ENCODE data around the gene KCNAB1.

The KCNAB1 gene

DNA sequence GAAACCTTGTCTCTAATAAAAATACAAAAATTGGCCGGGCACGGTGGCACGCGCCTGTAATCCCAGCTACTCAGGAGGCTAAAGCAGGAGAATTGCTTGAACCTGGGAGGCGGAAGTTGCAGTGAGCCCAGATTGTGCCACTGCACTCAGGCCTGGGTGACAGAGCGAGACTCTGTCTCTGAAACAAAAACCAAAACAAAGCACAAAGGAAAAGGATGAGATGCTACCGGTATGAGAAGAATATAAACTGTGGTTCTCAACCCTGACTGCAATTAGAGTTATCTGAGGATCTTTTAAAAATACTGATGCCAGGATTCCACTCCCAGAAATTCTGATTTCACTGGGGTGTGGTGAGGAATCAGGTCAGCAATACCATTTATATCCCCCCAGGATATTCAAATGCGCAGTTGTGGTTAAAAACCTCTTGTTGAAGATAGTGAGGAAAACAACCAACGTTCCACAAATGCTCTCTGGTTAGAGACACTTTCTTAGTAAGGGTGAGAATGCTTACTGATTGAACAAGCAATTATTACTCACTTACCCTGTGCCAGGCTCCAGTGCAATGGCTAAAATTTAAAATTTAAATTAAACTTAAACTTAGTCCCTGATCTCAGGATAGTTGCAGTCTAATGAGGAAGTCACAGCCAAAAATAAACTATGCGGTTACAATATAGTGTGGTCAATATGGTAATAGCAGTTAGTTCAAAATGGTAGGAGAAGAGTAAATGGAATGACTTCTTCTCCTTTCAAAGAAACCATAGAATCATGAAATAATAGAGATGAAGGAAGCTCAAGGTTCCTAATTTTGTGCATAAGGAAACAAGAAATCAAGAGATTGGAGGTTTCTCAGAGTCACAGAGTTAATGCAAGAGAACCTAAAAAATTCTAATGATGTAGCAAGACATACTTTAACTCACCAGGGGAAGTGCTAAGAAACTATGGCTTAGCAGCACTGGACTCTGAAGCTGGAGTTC lies 325.0 kb downstream of the KCNAB1 start:
- Histone ChIP-seq H3K36me3 (ENCODE audit: control insufficient read depth in 5 of 5, insufficient read depth in 5 of 5, low read length in 5 of 5) (no peaks in the 10 kb centered on the region), H3K9me3 (ENCODE audit: control insufficient read depth in 5 of 5, low read length in 5 of 5) (no peaks in the 10 kb centered on the region), H3K27ac (ENCODE audit: low read depth, low read length) (no peak overlapping the region), H3K27me3 (ENCODE audit: control insufficient read depth in 5 of 5, insufficient read depth in 4 of 5, low read length in 5 of 5) (no peaks in the 10 kb centered on the region), H3K4me1 (ENCODE audit: control insufficient read depth in 5 of 5, insufficient read depth in 5 of 5, low read length in 5 of 5) (no peaks in the 10 kb centered on the region), H3K4me3 (ENCODE audit: low read depth in 1 of 5, low read length in 5 of 5) (no peak overlapping the region), H3K9ac (ENCODE audit: low read length in 5 of 5) (no peak overlapping the region)

DNA sequence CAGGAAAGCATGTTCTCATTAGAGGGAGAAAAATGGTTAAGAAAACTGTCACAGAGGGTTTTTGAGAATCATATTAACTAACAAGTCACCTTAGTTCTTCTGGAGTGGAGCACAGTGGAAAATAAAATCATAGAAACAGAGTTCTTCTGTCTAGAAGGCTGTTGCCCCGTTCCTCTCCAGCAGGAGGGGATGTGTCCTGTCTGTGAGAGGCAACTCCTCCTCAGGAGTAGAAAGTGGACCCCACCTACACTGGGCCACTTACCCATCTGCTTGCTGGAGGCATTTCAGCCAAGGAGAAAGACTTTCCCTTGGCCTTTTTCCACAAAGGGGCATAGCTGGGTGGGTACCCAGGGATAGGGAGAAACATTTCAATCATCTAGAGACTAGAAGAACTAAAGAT lies 327.9 kb downstream of the KCNAB1 start:
- Histone ChIP-seq H3K4me1 (ENCODE audit: control insufficient read depth in 5 of 5, insufficient read depth in 5 of 5, low read length in 5 of 5) (no peaks in the 10 kb centered on the region), H3K9me3 (ENCODE audit: control insufficient read depth in 5 of 5, low read length in 5 of 5) (no peaks in the 10 kb centered on the region), H3K9ac (ENCODE audit: low read length in 5 of 5) (no peak overlapping the region), H3K4me3 (ENCODE audit: low read depth in 1 of 5, low read length in 5 of 5) (no peak overlapping the region), H3K27ac (ENCODE audit: low read depth, low read length) (no peak overlapping the region), H3K27me3 (ENCODE audit: control insufficient read depth in 5 of 5, insufficient read depth in 4 of 5, low read length in 5 of 5) (no peaks in the 10 kb centered on the region), H3K36me3 (ENCODE audit: control insufficient read depth in 5 of 5, insufficient read depth in 5 of 5, low read length in 5 of 5) (no peaks in the 10 kb centered on the region)

DNA sequence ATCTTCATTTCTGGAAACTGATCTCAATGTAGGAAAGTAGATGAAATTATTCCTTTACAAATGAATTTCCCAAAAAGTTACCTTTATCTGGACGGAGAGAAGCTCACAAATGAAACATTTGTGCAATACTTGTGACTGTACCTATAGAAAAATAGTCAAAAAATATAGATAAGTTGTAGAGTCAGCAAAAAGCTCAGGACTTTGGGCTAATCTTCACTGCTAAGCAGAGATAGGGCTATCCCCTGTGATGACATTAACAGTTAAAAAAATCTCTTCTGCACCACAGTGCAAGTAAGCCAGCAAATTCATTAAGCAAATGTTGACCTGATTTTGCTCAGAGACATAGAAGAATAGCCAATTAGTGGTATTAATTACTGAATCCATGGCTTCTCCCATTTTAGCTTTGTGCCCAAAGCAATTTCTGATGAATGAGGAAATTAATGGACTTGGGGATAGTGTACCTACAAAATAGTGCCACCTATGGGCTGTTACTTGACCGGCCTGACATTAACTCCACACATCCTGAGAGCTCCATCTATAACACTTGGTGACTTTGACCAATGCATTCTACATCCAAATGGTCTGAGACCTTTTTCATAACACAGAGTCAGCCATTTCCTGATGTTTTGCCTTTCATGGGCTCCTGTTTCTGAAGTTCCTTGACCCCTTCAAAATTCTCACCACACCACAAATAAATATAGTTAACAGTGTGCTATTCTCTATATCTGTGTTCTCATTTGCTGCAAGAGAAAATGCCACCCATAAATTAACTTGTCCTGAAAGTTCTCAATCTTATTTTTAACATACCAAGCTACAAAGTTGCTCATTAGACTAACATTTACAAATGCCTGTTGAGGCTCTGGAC lies 329.6 kb downstream of the KCNAB1 start:
- H3K36me3 ChIP-seq (ENCODE audit: control insufficient read depth in 5 of 5, insufficient read depth in 5 of 5, low read length in 5 of 5): no peaks in the 10 kb centered on the region
- H3K9me3 ChIP-seq (ENCODE audit: control insufficient read depth in 5 of 5, low read length in 5 of 5): no peaks in the 10 kb centered on the region
- no peak overlapping the region for H3K27ac ChIP-seq (ENCODE audit: low read depth, low read length)
- H3K4me1 ChIP-seq (ENCODE audit: control insufficient read depth in 5 of 5, insufficient read depth in 5 of 5, low read length in 5 of 5): no peaks in the 10 kb centered on the region
- H3K27me3 ChIP-seq (ENCODE audit: control insufficient read depth in 5 of 5, insufficient read depth in 4 of 5, low read length in 5 of 5): no peaks in the 10 kb centered on the region
- H3K9ac ChIP-seq (ENCODE audit: low read length in 5 of 5): no peak overlapping the region
- H3K4me3 ChIP-seq (ENCODE audit: low read depth in 1 of 5, low read length in 5 of 5): no peak overlapping the region

DNA sequence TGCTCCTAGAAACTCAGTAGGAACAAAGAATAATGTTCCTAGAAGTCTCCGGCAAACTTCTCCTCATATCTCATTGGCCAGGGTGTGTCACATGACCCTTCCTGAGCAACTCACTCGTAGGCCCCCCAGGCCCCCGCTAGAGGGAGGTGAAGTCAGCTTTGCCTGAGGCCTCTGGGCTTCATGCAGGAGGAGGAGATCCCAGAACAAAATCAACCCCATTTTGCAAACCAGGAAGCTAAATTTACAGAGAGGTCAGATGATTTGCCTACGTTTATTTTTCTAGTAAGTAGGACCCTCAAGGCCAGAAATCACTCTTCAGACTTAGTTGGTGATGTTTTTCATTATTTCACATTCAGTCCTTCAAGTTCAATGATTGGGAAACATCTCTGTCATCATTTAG lies 335.5 kb downstream of the KCNAB1 start:
- Histone ChIP-seq H3K9me3 (ENCODE audit: control insufficient read depth in 5 of 5, low read length in 5 of 5) (no peaks in the 10 kb centered on the region), H3K27ac (ENCODE audit: low read depth, low read length) (no peak overlapping the region), H3K9ac (ENCODE audit: low read length in 5 of 5) (no peak overlapping the region), H3K36me3 (ENCODE audit: control insufficient read depth in 5 of 5, insufficient read depth in 5 of 5, low read length in 5 of 5) (no peaks in the 10 kb centered on the region), H3K27me3 (ENCODE audit: control insufficient read depth in 5 of 5, insufficient read depth in 4 of 5, low read length in 5 of 5) (no peaks in the 10 kb centered on the region), H3K4me1 (ENCODE audit: control insufficient read depth in 5 of 5, insufficient read depth in 5 of 5, low read length in 5 of 5) (no peaks in the 10 kb centered on the region), H3K4me3 (ENCODE audit: low read depth in 1 of 5, low read length in 5 of 5) (no peak overlapping the region)

DNA sequence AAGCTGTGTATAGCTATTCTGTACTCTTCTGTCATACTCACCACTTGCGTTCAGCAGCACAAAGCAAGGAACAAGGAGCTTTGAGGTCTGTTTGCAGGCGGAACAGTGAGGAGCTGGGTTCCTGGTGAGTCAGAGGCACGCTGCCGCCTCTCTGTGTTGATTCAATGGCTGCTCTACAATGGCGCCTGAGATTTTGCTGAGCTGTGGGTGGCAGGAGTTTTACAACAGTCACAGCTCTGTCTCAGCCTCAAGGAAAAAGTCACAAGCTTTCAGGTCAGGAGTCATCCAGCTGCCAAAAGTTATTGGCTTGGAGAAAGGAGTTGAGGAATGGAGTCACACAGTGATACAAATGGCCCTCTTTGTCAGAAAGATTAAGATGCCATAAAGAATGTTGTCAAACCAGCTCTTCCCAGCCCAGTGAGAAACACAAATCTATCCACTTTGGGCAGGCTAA lies 336.4 kb downstream of the KCNAB1 start:
- Histone ChIP-seq H3K27me3 (ENCODE audit: control insufficient read depth in 5 of 5, insufficient read depth in 4 of 5, low read length in 5 of 5) (no peaks in the 10 kb centered on the region), H3K36me3 (ENCODE audit: control insufficient read depth in 5 of 5, insufficient read depth in 5 of 5, low read length in 5 of 5) (no peaks in the 10 kb centered on the region), H3K4me3 (ENCODE audit: low read depth in 1 of 5, low read length in 5 of 5) (no peak overlapping the region), H3K9me3 (ENCODE audit: control insufficient read depth in 5 of 5, low read length in 5 of 5) (no peaks in the 10 kb centered on the region), H3K27ac (ENCODE audit: low read depth, low read length) (no peak overlapping the region), H3K9ac (ENCODE audit: low read length in 5 of 5) (no peak overlapping the region), H3K4me1 (ENCODE audit: control insufficient read depth in 5 of 5, insufficient read depth in 5 of 5, low read length in 5 of 5) (no peaks in the 10 kb centered on the region)

DNA sequence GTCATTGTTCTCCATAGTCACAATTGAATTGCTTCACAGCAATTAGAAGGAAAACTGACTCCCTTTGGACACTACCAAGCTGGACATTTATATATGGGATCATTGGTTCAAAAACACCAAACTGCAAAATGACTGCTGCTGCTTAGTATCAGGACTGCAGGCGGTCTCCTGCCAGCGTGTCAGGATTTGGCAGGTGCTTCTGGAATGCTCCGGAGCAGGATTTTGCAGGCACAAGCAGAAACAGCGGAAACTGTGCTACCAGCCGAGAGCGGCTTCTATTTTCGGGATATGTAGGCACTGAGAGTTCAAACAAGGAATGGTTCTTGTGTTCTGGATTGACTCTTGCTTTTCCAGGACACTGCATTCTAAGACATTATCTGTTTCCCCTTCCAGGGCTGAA lies 339.1 kb downstream of the KCNAB1 start:
- Histone ChIP-seq H3K4me1 (ENCODE audit: control insufficient read depth in 5 of 5, insufficient read depth in 5 of 5, low read length in 5 of 5) (no peaks in the 10 kb centered on the region), H3K9ac (ENCODE audit: low read length in 5 of 5) (no peak overlapping the region), H3K9me3 (ENCODE audit: control insufficient read depth in 5 of 5, low read length in 5 of 5) (no peaks in the 10 kb centered on the region), H3K36me3 (ENCODE audit: control insufficient read depth in 5 of 5, insufficient read depth in 5 of 5, low read length in 5 of 5) (no peaks in the 10 kb centered on the region), H3K4me3 (ENCODE audit: low read depth in 1 of 5, low read length in 5 of 5) (no peak overlapping the region), H3K27me3 (ENCODE audit: control insufficient read depth in 5 of 5, insufficient read depth in 4 of 5, low read length in 5 of 5) (no peaks in the 10 kb centered on the region), H3K27ac (ENCODE audit: low read depth, low read length) (no peak overlapping the region)

DNA sequence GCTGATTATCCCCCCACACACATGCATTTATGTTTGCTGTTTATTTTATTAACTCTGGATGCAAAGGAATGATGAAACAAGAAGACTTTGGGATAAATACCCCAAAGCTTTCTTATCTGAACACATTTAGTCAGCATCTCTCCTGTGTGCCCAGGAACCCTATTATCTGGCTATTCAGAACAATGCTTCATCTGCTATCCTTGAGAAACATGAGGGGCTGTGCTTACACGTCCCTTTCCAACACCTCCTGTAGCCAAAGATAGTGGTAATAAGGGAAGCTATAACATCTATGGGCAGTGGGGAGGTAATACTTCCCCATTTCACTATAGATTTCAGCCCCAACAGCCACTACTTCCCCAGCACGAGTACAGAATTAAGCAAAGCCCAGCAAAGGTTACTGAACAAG lies 339.8 kb downstream of the KCNAB1 start:
- no peaks in the 10 kb centered on the region for H3K4me1 ChIP-seq (ENCODE audit: control insufficient read depth in 5 of 5, insufficient read depth in 5 of 5, low read length in 5 of 5)
- H3K36me3 ChIP-seq (ENCODE audit: control insufficient read depth in 5 of 5, insufficient read depth in 5 of 5, low read length in 5 of 5): no peaks in the 10 kb centered on the region
- H3K9ac ChIP-seq (ENCODE audit: low read length in 5 of 5): no peak overlapping the region
- no peak overlapping the region for H3K4me3 ChIP-seq (ENCODE audit: low read depth in 1 of 5, low read length in 5 of 5)
- no peaks in the 10 kb centered on the region for H3K9me3 ChIP-seq (ENCODE audit: control insufficient read depth in 5 of 5, low read length in 5 of 5)
- H3K27me3 ChIP-seq (ENCODE audit: control insufficient read depth in 5 of 5, insufficient read depth in 4 of 5, low read length in 5 of 5): no peaks in the 10 kb centered on the region
- no peak overlapping the region for H3K27ac ChIP-seq (ENCODE audit: low read depth, low read length)

DNA sequence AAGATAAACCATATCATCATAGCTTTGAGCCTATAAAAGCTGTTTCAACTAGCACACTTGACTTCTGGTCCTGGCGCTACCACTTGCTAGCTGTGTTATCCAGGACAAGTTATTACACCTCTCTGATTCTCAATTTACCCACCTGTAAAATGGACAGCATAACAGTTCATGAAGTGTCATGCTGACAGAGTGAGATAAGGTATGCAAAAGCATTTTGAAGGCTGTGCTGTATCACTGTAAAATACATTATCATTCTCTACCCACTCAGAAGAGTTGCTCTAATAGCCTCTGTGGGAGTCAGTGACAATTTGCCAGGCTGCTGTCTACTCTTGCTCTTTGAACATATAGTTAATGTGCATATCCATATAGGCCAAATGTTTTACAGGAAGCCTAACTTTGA lies 341.5 kb downstream of the KCNAB1 start:
- H3K4me1 ChIP-seq (ENCODE audit: control insufficient read depth in 5 of 5, insufficient read depth in 5 of 5, low read length in 5 of 5): no peaks in the 10 kb centered on the region
- no peaks in the 10 kb centered on the region for H3K9me3 ChIP-seq (ENCODE audit: control insufficient read depth in 5 of 5, low read length in 5 of 5)
- no peak overlapping the region for H3K4me3 ChIP-seq (ENCODE audit: low read depth in 1 of 5, low read length in 5 of 5)
- H3K27ac ChIP-seq (ENCODE audit: low read depth, low read length): no peak overlapping the region
- no peak overlapping the region for H3K9ac ChIP-seq (ENCODE audit: low read length in 5 of 5)
- H3K27me3 ChIP-seq (ENCODE audit: control insufficient read depth in 5 of 5, insufficient read depth in 4 of 5, low read length in 5 of 5): no peaks in the 10 kb centered on the region
- H3K36me3 ChIP-seq (ENCODE audit: control insufficient read depth in 5 of 5, insufficient read depth in 5 of 5, low read length in 5 of 5): no peaks in the 10 kb centered on the region

DNA sequence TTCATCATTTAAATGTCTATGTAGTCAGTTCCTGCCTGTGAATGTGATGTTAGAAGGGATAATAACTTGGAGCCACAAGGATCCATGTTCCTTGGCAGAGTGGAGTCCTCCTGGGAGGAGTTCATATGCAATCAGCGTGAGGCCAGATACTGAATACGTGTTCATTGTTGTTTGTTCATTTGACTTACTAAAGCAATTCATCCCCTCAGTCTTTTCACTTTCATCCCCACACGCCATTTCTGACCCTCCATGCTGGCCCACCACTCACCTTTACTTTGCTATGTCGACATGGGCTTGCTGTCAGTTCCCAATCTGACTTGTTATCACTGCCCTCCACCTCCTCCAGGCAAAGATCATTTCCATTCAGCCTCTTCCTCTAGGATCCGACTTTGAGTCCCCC lies 342.7 kb downstream of the KCNAB1 start:
- Histone ChIP-seq H3K9ac (ENCODE audit: low read length in 5 of 5) (no peak overlapping the region), H3K27me3 (ENCODE audit: control insufficient read depth in 5 of 5, insufficient read depth in 4 of 5, low read length in 5 of 5) (no peaks in the 10 kb centered on the region), H3K36me3 (ENCODE audit: control insufficient read depth in 5 of 5, insufficient read depth in 5 of 5, low read length in 5 of 5) (no peaks in the 10 kb centered on the region), H3K27ac (ENCODE audit: low read depth, low read length) (no peak overlapping the region), H3K9me3 (ENCODE audit: control insufficient read depth in 5 of 5, low read length in 5 of 5) (no peaks in the 10 kb centered on the region), H3K4me1 (ENCODE audit: control insufficient read depth in 5 of 5, insufficient read depth in 5 of 5, low read length in 5 of 5) (no peaks in the 10 kb centered on the region), H3K4me3 (ENCODE audit: low read depth in 1 of 5, low read length in 5 of 5) (no peak overlapping the region)

DNA sequence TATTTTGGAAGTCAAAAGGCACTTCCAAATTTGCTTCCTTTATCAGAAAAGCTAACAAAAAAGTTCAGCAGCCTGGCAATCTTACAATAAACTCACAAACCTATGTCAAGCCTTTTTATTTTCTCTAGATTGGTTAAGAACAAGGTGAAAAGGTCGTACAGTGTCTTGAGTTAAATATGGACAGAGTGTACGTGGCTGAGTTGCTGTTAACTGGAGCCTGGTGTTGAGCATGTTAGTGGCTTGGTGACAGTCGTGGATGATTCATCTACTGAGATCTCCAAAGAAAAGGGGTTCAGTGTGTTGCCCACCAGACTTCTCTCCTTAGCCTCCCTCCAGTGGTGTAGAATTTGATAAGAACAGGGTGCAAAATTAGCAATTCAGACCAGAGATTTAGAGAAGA lies 344.8 kb downstream of the KCNAB1 start:
- no peak overlapping the region for H3K27ac ChIP-seq (ENCODE audit: low read depth, low read length)
- no peaks in the 10 kb centered on the region for H3K4me1 ChIP-seq (ENCODE audit: control insufficient read depth in 5 of 5, insufficient read depth in 5 of 5, low read length in 5 of 5)
- no peak overlapping the region for H3K9ac ChIP-seq (ENCODE audit: low read length in 5 of 5)
- no peaks in the 10 kb centered on the region for H3K27me3 ChIP-seq (ENCODE audit: control insufficient read depth in 5 of 5, insufficient read depth in 4 of 5, low read length in 5 of 5)
- H3K36me3 ChIP-seq (ENCODE audit: control insufficient read depth in 5 of 5, insufficient read depth in 5 of 5, low read length in 5 of 5): no peaks in the 10 kb centered on the region
- H3K9me3 ChIP-seq (ENCODE audit: control insufficient read depth in 5 of 5, low read length in 5 of 5): no peaks in the 10 kb centered on the region
- H3K4me3 ChIP-seq (ENCODE audit: low read depth in 1 of 5, low read length in 5 of 5): no peak overlapping the region
